ENCODE results near the gene MARS2.
A peak's percentile ranks its signal among the peaks of the same experiment; 100 is the strongest.
"Not testable (repeated sequence)": the region's sequence is repeated elsewhere in the genome, so short reads cannot be mapped to it uniquely, and the experiment has no call there.

The MARS2 gene

GRCh38 chr2:197705121-197705911, at the start of gene MARS2:
MARS2 (plus strand) TSS chr2:197705369; CDS start chr2:197705406, 37 bp downstream.
- DNase-seq (ENCODE audit: low read depth, low spot score), result peak; percentile 94

- no peak for DNase-seq (ENCODE audit: low read depth, low spot score)
These were observed 47.6 kb upstream of the MARS2 start for GRCh38 chr2:197657562-197657961.

- no peak for DNase-seq (ENCODE audit: low read depth, low spot score)
These were observed 43.5 kb upstream of the MARS2 start for GRCh38 chr2:197661626-197662025.

GRCh38 chr2:197666277-197666676, 38.9 kb upstream of the MARS2 start:
- no peak for DNase-seq (ENCODE audit: low read depth, low spot score)

GRCh38 chr2:197668296-197668695, 36.9 kb upstream of the MARS2 start:
- no peak for DNase-seq (ENCODE audit: low read depth, low spot score)

GRCh38 chr2:197669077-197669476, 36.1 kb upstream of the MARS2 start:
- no peak for DNase-seq (ENCODE audit: low read depth, low spot score)

- no peak for DNase-seq (ENCODE audit: low read depth, low spot score)
These were observed 32.7 kb upstream of the MARS2 start for GRCh38 chr2:197672371-197672893.

- DNase-seq (ENCODE audit: low read depth, low spot score), result peak; percentile 6
These were observed 32.1 kb upstream of the MARS2 start for GRCh38 chr2:197673106-197673505.

- no peak for DNase-seq (ENCODE audit: low read depth, low spot score)
These were observed 31.6 kb upstream of the MARS2 start for GRCh38 chr2:197673606-197674005.

GRCh38 chr2:197674060-197674459, 31.1 kb upstream of the MARS2 start:
- DNase-seq (ENCODE audit: low read depth, low spot score), result no peak

GRCh38 chr2:197674591-197674990, 30.6 kb upstream of the MARS2 start:
- DNase-seq (ENCODE audit: low read depth, low spot score), result no peak

GRCh38 chr2:197675246-197675645, 29.9 kb upstream of the MARS2 start, which contains the start of gene RFTN2:
RFTN2 (minus strand) TSS chr2:197675587; CDS start chr2:197675458, 129 bp downstream.
- DNase-seq (ENCODE audit: low read depth, low spot score), result no peak

- DNase-seq (ENCODE audit: low read depth, low spot score), result peak; percentile 64
These were observed 29.4 kb upstream of the MARS2 start for GRCh38 chr2:197675711-197676188.

GRCh38 chr2:197677056-197677455, 28.1 kb upstream of the MARS2 start:
- DNase-seq (ENCODE audit: low read depth, low spot score), result no peak

GRCh38 chr2:197677483-197677882, 27.7 kb upstream of the MARS2 start:
- DNase-seq (ENCODE audit: low read depth, low spot score), result no peak

- DNase-seq (ENCODE audit: low read depth, low spot score), result not testable (repeated sequence)
These were observed 10.0 kb upstream of the MARS2 start for GRCh38 chr2:197695206-197695605.

GRCh38 chr2:197695971-197696370, 9.2 kb upstream of the MARS2 start:
- not testable (repeated sequence) for DNase-seq (ENCODE audit: low read depth, low spot score)

- DNase-seq (ENCODE audit: low read depth, low spot score), result not testable (repeated sequence)
These were observed 8.6 kb upstream of the MARS2 start for GRCh38 chr2:197696571-197696970.

GRCh38 chr2:197699724-197700123, 5.4 kb upstream of the MARS2 start:
- DNase-seq (ENCODE audit: low read depth, low spot score), result not testable (repeated sequence)

- DNase-seq (ENCODE audit: low read depth, low spot score), result no peak
These were observed 4.2 kb upstream of the MARS2 start for GRCh38 chr2:197700960-197701359.

- DNase-seq (ENCODE audit: low read depth, low spot score), result no peak
These were observed 592 bp upstream of the MARS2 start for GRCh38 chr2:197704434-197705120.
